ENCODE measurements around the gene GRM5. TPM values are rescaled to one million over a fixed set of nuclear protein-coding genes. Genes with fewer than 3 reads are reported as not detected.
A peak's percentile ranks its signal among the peaks of the same experiment; 100 is the strongest.
"Not testable (repeated sequence)": the region's sequence is repeated elsewhere in the genome, so short reads cannot be mapped to it uniquely, and the experiment has no call there.

Gene GRM5
- total RNA-seq, 8 experiments from 2014 or later = 0.05 to 12.6 (median 4.0) TPM; not detected in 2

GRCh38 chr11:88478136-88478815 is 587.5 kb downstream of the GRM5 start:
- in situ Hi-C loops (cut with MboI; ENCODE audit: low pct_unique_long_range_greater_than_20kb in 2 of 9, low sequenced_read_pairs in 9 of 9, unreplicated experiment in 9 of 9) = no loop called here
- Histone ChIP-seq H3K27ac (no peak overlapping the region), H3K4me1 (replicated peaks in 1 of 2) (no peaks in the 10 kb centered on the region), H3K4me3 (no peak overlapping the region)
- WGBS, 10 experiments = 0 to 100% (median 83%) methylated on average over 1 to 4 of the region's 4 CpGs; no CpG with 5 or more reads in 1 of the 10 experiments
- ATAC-seq (replicated peaks in 6 of 8) = no peak

- no peak overlapping the region for H3K4me3 ChIP-seq
- no peaks in the 10 kb centered on the region for H3K4me1 ChIP-seq (replicated peaks in 1 of 2)
- 0 to 100% (median 14%) methylated on average over 1 of the region's 1 CpG; no CpG with 5 or more reads in 3 of the 10 experiments for WGBS, 10 experiments
- no peak overlapping the region for H3K27ac ChIP-seq
- ATAC-seq (replicated peaks in 6 of 8) = no peak
- in situ Hi-C loops (cut with MboI; ENCODE audit: low pct_unique_long_range_greater_than_20kb in 2 of 9, low sequenced_read_pairs in 9 of 9, unreplicated experiment in 9 of 9) = no loop called here
Measured at GRCh38 chr11:88475991-88476418, 589.8 kb downstream of the GRM5 start.

- Histone ChIP-seq H3K27ac (no peak overlapping the region), H3K4me3 (no peak overlapping the region), H3K4me1 (replicated peaks in 1 of 2) (no peaks in the 10 kb centered on the region)
- in situ Hi-C loops (cut with MboI; ENCODE audit: low pct_unique_long_range_greater_than_20kb in 2 of 9, low sequenced_read_pairs in 9 of 9, unreplicated experiment in 9 of 9) = no loop called here
- WGBS, 10 experiments = 60 to 100% (median 71%) methylated on average over 1 to 2 of the region's 2 CpGs; no CpG with 5 or more reads in 1 of the 10 experiments
- no peak for ATAC-seq (replicated peaks in 6 of 8)
Measured at GRCh38 chr11:88474655-88475054, 591.1 kb downstream of the GRM5 start.

GRCh38 chr11:88469561-88470225 is 596.1 kb downstream of the GRM5 start:
- Histone ChIP-seq H3K4me3 (no peak overlapping the region), H3K4me1 (replicated peaks in 1 of 2) (no peaks in the 10 kb centered on the region), H3K27ac (no peak overlapping the region)
- 20 to 91% (median 73%) methylated on average over 1 to 6 of the region's 6 CpGs for WGBS, 10 experiments
- in situ Hi-C loops (cut with MboI; ENCODE audit: low pct_unique_long_range_greater_than_20kb in 2 of 9, low sequenced_read_pairs in 9 of 9, unreplicated experiment in 9 of 9) = no loop called here
- no peak for ATAC-seq (replicated peaks in 6 of 8)

- Histone ChIP-seq H3K4me1 (replicated peaks in 1 of 2) (no peaks in the 10 kb centered on the region), H3K4me3 (no peak overlapping the region), H3K27ac (no peak overlapping the region)
- in situ Hi-C loops (cut with MboI; ENCODE audit: low pct_unique_long_range_greater_than_20kb in 2 of 9, low sequenced_read_pairs in 9 of 9, unreplicated experiment in 9 of 9) = no loop called here
- no peak for ATAC-seq (replicated peaks in 6 of 8)
- 60 to 100% (median 90%) methylated on average over 2 to 4 of the region's 4 CpGs for WGBS, 10 experiments
Measured at GRCh38 chr11:88464528-88464927, 601.3 kb downstream of the GRM5 start.

- H3K27ac ChIP-seq; ATAC-seq (replicated peaks in 6 of 8); H3K4me1 ChIP-seq (replicated peaks in 1 of 2); H3K4me3 ChIP-seq; in situ Hi-C loops (cut with MboI; ENCODE audit: low pct_unique_long_range_greater_than_20kb in 2 of 9, low sequenced_read_pairs in 9 of 9, unreplicated experiment in 9 of 9): not testable (repeated sequence)
- 43 to 95% (median 83%) methylated on average over 1 to 6 of the region's 6 CpGs; no CpG with 5 or more reads in 3 of the 10 experiments for WGBS, 10 experiments
Measured at GRCh38 chr11:88463301-88463700, 602.5 kb downstream of the GRM5 start.

DNA sequence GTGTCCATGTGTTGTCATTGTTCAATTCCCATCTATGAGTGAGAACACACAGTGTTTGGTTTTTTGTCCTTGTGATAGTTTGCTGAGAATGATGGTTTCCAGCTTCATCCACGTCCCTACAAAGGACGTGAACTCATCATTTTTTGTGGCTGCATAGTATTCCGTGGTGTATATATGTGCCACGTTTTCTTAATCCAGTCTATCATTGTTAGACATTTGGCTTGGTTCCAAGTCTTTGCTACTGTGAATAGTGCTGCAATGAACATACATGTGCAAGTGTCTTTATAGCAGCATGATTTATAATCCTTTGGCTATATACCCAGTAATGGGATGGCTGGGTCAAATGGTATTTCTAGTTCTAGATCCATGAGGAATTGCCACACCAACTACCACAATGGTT is 607.7 kb downstream of the GRM5 start:
- in situ Hi-C loops (cut with MboI; ENCODE audit: low pct_unique_long_range_greater_than_20kb in 2 of 9, low sequenced_read_pairs in 9 of 9, unreplicated experiment in 9 of 9); H3K27ac ChIP-seq; H3K4me3 ChIP-seq; ATAC-seq (replicated peaks in 6 of 8); H3K4me1 ChIP-seq (replicated peaks in 1 of 2): not testable (repeated sequence)
- 23 to 90% (median 84%) methylated on average over 1 to 4 of the region's 4 CpGs; no CpG with 5 or more reads in 4 of the 10 experiments for WGBS, 10 experiments

DNA sequence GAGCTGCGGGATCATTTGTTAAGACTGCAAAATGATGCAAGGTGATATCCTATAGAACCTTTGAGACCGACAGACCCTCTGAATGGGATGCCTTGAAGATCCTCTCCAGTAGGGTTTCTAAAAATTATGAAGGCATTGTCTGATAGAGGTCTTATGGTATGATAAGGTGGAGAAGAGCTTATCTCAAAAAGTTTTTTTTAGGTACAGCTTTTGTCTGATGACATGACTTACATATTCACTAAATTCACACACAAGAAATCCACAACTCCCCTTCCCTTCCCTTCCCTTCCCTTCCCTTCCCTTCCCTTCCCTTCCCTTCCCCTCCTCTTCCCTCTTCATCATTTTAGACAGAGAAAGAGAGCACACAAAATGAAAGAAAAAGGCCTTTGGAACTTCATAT is 609.8 kb downstream of the GRM5 start:
- Histone ChIP-seq H3K27ac (no peak overlapping the region), H3K4me1 (replicated peaks in 1 of 2) (peaks cover 0 to 4% of the 10 kb centered on the region in 2 donors), H3K4me3 (no peak overlapping the region)
- in situ Hi-C loops (cut with MboI; ENCODE audit: low pct_unique_long_range_greater_than_20kb in 2 of 9, low sequenced_read_pairs in 9 of 9, unreplicated experiment in 9 of 9) = no loop called here
- ATAC-seq (replicated peaks in 6 of 8) = no peak
- 86 to 100% (median 100%) methylated on average over 1 to 2 of the region's 2 CpGs; no CpG with 5 or more reads in 5 of the 10 experiments for WGBS, 10 experiments

DNA sequence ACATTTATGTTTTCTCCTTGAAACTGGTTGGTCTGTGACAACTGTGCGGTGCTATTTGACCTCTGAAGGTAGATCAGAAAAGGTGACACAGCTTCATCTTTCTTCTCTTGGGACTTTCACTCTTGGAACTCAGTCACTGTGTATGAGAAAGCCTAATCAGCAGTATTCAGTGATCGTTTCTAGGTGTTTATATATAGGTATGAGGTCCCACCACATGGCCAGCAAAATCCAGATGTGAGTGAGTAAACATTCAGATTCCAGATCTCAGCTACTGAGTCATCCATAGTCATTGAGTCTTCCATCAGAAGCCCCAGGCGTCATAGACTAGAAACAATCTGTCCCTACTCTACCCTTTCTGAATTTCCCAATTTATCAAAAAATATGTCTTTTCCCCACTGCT is 610.9 kb downstream of the GRM5 start:
- H3K4me1 ChIP-seq (replicated peaks in 1 of 2) = peaks cover 0 to 5% of the 10 kb centered on the region in 2 donors
- H3K27ac ChIP-seq = no peak overlapping the region
- no peak overlapping the region for H3K4me3 ChIP-seq
- in situ Hi-C loops (cut with MboI; ENCODE audit: low pct_unique_long_range_greater_than_20kb in 2 of 9, low sequenced_read_pairs in 9 of 9, unreplicated experiment in 9 of 9) = no loop called here
- ATAC-seq (replicated peaks in 6 of 8) = peak in 1 of 8 experiments; percentile 23
- 47 to 100% (median 81%) methylated on average over 1 to 3 of the region's 3 CpGs; no CpG with 5 or more reads in 2 of the 10 experiments for WGBS, 10 experiments

Other genes with a start within 250 kb of the GRM5 start
- under 1 TPM in 2 of 8 experiments, not detected in 6; 0.09 to 0.19 TPM for gene TYR, start 111.9 kb upstream of the GRM5 start, total RNA-seq